Type B pancreatic cell (in vitro differentiated cells): ENCODE results near the gene HRNR. TPM values are rescaled to one million over a fixed set of nuclear protein-coding genes. Genes with fewer than 3 reads are reported as not detected.
A peak's percentile ranks its signal among the peaks of the same experiment; 100 is the strongest.

Experiments used
- DNase-seq: peaks from one replicate; pipeline ENCODE4 v3.0.0; 2021; ENCODE audit warnings: mixed read lengths; ENCODE audit not compliant: unreplicated experiment; ENCODE audit errors: extremely low spot score
- H3K27ac Mint-ChIP-seq: 2 replicates; pipeline ENCODE4 v1.8.0; 2021; ENCODE audit warnings: mild to moderate bottlenecking, mixed read lengths
- H3K27me3 Mint-ChIP-seq: 2 replicates; pipeline ENCODE4 v1.8.0; 2021; ENCODE audit warnings: mixed read lengths
- H3K36me3 Mint-ChIP-seq: 2 replicates; pipeline ENCODE4 v1.8.0; 2021; ENCODE audit warnings: mixed read lengths
- H3K4me1 Mint-ChIP-seq: one replicate; pipeline ENCODE4 v1.8.0; 2021; ENCODE audit warnings: mixed read lengths; ENCODE audit not compliant: unreplicated experiment
- H3K4me3 Mint-ChIP-seq: 2 replicates; pipeline ENCODE4 v1.8.0; 2021; ENCODE audit warnings: mild to moderate bottlenecking, mixed read lengths
- H3K9me3 Mint-ChIP-seq: 2 replicates; pipeline ENCODE4 v1.8.0; 2021; ENCODE audit warnings: mixed read lengths
- total RNA-seq: library from RNA; stranded (reverse); gene quantifications from 2 replicates; pipeline ENCODE4 v1.2.1, GENCODE V29; 2021; ENCODE audit warnings: low replicate concordance
- TF ChIP-seq, protein P1 (sequence below): fragments of 200-600 bp; sonication (generic); conservative IDR thresholded peaks from 2 replicates; pipeline ENCODE4 v1.5.0; 2021; ENCODE audit warnings: antibody characterized with exemption, mild to moderate bottlenecking

The HRNR gene
- total RNA-seq, 1 donor from 2014 or later = not detected

GRCh38 chr1:152185544-152186391, 38.2 kb downstream of the HRNR start:
- Mint-ChIP-seq H3K9me3 (no peaks in the 10 kb centered on the region), H3K27ac (no peak overlapping the region), H3K27me3 (peaks cover 14% of the 10 kb centered on the region), H3K36me3 (no peaks in the 10 kb centered on the region), H3K4me3 (no peak overlapping the region), H3K4me1 (no peaks in the 10 kb centered on the region)
- TF ChIP-seq, protein P1, sequence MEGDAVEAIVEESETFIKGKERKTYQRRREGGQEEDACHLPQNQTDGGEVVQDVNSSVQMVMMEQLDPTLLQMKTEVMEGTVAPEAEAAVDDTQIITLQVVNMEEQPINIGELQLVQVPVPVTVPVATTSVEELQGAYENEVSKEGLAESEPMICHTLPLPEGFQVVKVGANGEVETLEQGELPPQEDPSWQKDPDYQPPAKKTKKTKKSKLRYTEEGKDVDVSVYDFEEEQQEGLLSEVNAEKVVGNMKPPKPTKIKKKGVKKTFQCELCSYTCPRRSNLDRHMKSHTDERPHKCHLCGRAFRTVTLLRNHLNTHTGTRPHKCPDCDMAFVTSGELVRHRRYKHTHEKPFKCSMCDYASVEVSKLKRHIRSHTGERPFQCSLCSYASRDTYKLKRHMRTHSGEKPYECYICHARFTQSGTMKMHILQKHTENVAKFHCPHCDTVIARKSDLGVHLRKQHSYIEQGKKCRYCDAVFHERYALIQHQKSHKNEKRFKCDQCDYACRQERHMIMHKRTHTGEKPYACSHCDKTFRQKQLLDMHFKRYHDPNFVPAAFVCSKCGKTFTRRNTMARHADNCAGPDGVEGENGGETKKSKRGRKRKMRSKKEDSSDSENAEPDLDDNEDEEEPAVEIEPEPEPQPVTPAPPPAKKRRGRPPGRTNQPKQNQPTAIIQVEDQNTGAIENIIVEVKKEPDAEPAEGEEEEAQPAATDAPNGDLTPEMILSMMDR = peak; percentile 72
- DNase-seq = no peak

- Mint-ChIP-seq H3K4me3 (no peak overlapping the region), H3K9me3 (no peaks in the 10 kb centered on the region), H3K27ac (no peak overlapping the region), H3K4me1 (no peaks in the 10 kb centered on the region), H3K36me3 (no peaks in the 10 kb centered on the region), H3K27me3 (peaks cover 18% of the 10 kb centered on the region)
- TF ChIP-seq, protein P1 = no peak
- no peak for DNase-seq
These were observed 41.0 kb downstream of the HRNR start for GRCh38 chr1:152182944-152183361.

- H3K4me3 Mint-ChIP-seq = no peak overlapping the region
- no peaks in the 10 kb centered on the region for H3K36me3 Mint-ChIP-seq
- peaks cover 18% of the 10 kb centered on the region for H3K27me3 Mint-ChIP-seq
- TF ChIP-seq, protein P1 = no peak
- H3K27ac Mint-ChIP-seq = no peak overlapping the region
- no peaks in the 10 kb centered on the region for H3K4me1 Mint-ChIP-seq
- no peak for DNase-seq
- no peaks in the 10 kb centered on the region for H3K9me3 Mint-ChIP-seq
These were observed 41.6 kb downstream of the HRNR start for GRCh38 chr1:152182431-152182830.

DNA sequence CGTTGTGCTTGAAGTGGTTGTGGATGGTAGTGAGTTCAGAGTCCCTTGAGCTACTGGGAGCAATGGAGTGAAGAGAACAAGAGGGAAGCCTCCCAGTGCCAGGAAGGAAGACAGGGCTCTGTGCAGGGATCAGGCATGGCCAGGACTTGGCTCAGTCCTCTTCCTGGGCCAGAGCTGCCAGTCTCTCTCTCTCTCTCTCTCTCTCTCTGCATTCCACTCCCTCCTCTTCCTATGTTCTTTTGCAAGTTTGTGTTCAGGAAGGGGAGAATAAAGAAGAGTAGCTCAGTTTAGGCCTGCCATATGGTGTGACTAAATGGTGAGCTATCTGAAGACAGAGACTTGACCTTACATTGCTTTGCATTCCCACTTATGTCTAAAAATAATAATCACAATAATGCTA, 44.4 kb downstream of the HRNR start:
- Mint-ChIP-seq H3K9me3 (peaks cover 7% of the 10 kb centered on the region), H3K27ac (no peak overlapping the region), H3K4me1 (no peaks in the 10 kb centered on the region), H3K27me3 (peaks cover 9% of the 10 kb centered on the region), H3K4me3 (no peak overlapping the region), H3K36me3 (no peaks in the 10 kb centered on the region)
- DNase-seq = no peak
- TF ChIP-seq, protein P1 = no peak

DNA sequence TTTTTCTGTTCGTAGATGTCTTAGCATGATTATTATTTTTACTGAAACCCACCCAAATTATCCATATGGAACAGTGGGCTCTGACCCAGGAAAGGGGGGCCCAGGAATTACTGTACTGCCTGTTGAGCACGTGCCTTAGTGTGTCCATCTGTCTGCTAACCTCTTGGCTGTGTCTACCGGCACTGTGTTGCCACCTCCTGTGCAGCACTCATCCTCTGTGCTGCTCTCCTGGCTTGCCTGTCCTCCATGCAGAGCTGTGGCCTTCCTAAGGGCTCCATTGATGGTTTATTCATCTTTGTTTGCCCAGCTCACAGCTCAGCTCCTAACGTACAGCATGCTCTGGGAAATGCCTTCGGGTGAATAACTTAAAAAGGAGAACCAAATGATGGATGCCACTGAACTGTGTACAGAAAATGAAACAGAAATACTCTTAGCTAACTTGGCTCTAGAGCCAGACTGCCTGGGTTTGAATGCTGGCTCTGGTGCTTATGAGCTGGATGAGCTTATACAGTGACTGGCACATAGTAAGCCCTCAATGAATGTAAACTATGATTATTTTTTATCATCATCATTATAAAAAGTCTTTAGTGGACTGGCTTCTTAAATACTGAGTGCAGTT, 53.6 kb downstream of the HRNR start:
- H3K27me3 Mint-ChIP-seq = no peaks in the 10 kb centered on the region
- H3K9me3 Mint-ChIP-seq = peaks cover 7% of the 10 kb centered on the region
- TF ChIP-seq, protein P1 = no peak
- peak overlapping the region; percentile 45 for H3K27ac Mint-ChIP-seq
- H3K36me3 Mint-ChIP-seq = no peaks in the 10 kb centered on the region
- H3K4me1 Mint-ChIP-seq = no peaks in the 10 kb centered on the region
- peak overlapping the region; percentile 32 for H3K4me3 Mint-ChIP-seq
- DNase-seq = no peak
